Measurements from ENCODE around the gene LRBA. TPM values are rescaled to one million over a fixed set of nuclear protein-coding genes. Genes with fewer than 3 reads are reported as not detected.
"Not testable (repeated sequence)": the region's sequence is repeated elsewhere in the genome, so short reads cannot be mapped to it uniquely, and the experiment has no call there.

Gene LRBA
- total and polyA plus RNA-seq, 2 donors (not counting 1 experiment from before 2014, with no cell fraction given), result 16.4 to 36.7 TPM

DNA sequence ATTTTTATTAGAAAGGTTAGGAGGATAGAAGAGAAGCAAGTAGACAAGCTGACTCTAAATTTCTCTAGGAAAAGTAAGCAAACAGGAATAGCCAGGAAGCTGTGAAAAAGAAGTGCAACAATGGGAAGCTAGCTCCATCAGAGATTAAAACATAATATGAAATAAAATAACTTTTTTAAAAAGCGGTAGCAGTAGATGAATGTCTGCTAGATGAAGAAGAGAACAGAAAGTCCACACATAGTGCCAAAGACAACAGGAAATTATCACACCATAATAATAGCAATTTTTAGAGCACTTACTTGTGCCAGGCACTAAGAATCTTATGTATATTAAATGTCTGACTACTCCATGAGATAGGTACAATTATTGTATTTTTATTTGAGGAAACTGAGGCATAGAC is 53.5 kb downstream of the LRBA start:
- Histone ChIP-seq H3K4me3 (replicated peaks in 1 of 4; ENCODE audit: control extremely low read depth in 1 of 4, insufficient read depth in 1 of 4, low read depth in 3 of 4, low read length in 4 of 4) (no peak overlapping the region), H3K79me2 (ENCODE audit: control insufficient read depth, insufficient read depth, low read length) (no peaks in the 10 kb centered on the region), H3K9me3 (ENCODE audit: control insufficient read depth, insufficient read depth, low read depth, low read length) (no peaks in the 10 kb centered on the region), H4K20me1 (ENCODE audit: control insufficient read depth, extremely low read depth, insufficient read depth, low read length) (no peaks in the 10 kb centered on the region), H3K27ac (ENCODE audit: insufficient read depth, low read length) (no peak overlapping the region), H3K4me2 (ENCODE audit: extremely low read depth, insufficient read depth, low read length) (no peak overlapping the region), H3K4me1 (ENCODE audit: control insufficient read depth, extremely low read depth, insufficient read depth, low read length) (no peaks in the 10 kb centered on the region), H3K9ac (ENCODE audit: insufficient read depth, low read length) (no peak overlapping the region), H3K36me3 (ENCODE audit: control insufficient read depth, insufficient read depth, low read length) (no peaks in the 10 kb centered on the region), H2AFZ (ENCODE audit: low read length) (no peak overlapping the region), H3K27me3 (ENCODE audit: control insufficient read depth, insufficient read depth, low read length) (no peaks in the 10 kb centered on the region)
- DNase-seq (ENCODE audit: low read depth in 2 of 2), result no peak
- no peak for TF ChIP-seq EZH2 (IDR thresholded peaks at IDR 0.05; ENCODE audit: low read length, missing control alignments)
- TF ChIP-seq, protein P1, sequence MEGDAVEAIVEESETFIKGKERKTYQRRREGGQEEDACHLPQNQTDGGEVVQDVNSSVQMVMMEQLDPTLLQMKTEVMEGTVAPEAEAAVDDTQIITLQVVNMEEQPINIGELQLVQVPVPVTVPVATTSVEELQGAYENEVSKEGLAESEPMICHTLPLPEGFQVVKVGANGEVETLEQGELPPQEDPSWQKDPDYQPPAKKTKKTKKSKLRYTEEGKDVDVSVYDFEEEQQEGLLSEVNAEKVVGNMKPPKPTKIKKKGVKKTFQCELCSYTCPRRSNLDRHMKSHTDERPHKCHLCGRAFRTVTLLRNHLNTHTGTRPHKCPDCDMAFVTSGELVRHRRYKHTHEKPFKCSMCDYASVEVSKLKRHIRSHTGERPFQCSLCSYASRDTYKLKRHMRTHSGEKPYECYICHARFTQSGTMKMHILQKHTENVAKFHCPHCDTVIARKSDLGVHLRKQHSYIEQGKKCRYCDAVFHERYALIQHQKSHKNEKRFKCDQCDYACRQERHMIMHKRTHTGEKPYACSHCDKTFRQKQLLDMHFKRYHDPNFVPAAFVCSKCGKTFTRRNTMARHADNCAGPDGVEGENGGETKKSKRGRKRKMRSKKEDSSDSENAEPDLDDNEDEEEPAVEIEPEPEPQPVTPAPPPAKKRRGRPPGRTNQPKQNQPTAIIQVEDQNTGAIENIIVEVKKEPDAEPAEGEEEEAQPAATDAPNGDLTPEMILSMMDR (conservative IDR thresholded peaks at IDR 0.05 in 1 of 2, IDR thresholded peaks at IDR 0.05 in 1 of 2; ENCODE audit: low read depth in 1 of 2, low read length in 2 of 2), result no peak

DNA sequence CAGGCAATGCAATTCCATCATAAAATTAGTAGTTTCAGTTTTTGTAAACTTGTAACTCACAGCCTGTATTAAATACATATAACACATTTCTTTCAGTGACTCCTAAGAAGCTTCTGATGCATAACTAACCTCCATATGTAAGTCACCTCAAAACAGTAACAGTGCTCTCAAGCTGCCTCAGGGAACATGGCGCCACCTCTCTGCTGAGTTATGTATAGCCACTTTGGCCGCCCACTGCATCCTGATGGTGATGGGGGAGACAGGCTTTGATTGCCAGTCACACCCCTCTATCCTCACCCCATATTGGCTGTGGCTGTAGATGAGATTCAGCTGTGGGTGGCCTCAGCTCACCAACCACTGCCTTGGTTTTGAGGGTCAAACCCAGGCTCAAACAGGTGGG is 54.3 kb downstream of the LRBA start:
- no peak overlapping the region for H3K4me2 ChIP-seq (ENCODE audit: extremely low read depth, insufficient read depth, low read length)
- H3K27me3 ChIP-seq (ENCODE audit: control insufficient read depth, insufficient read depth, low read length), result no peaks in the 10 kb centered on the region
- H3K4me3 ChIP-seq (replicated peaks in 1 of 4; ENCODE audit: control extremely low read depth in 1 of 4, insufficient read depth in 1 of 4, low read depth in 3 of 4, low read length in 4 of 4), result no peak overlapping the region
- no peaks in the 10 kb centered on the region for H3K36me3 ChIP-seq (ENCODE audit: control insufficient read depth, insufficient read depth, low read length)
- H4K20me1 ChIP-seq (ENCODE audit: control insufficient read depth, extremely low read depth, insufficient read depth, low read length), result no peaks in the 10 kb centered on the region
- H3K9ac ChIP-seq (ENCODE audit: insufficient read depth, low read length), result no peak overlapping the region
- no peaks in the 10 kb centered on the region for H3K4me1 ChIP-seq (ENCODE audit: control insufficient read depth, extremely low read depth, insufficient read depth, low read length)
- H3K79me2 ChIP-seq (ENCODE audit: control insufficient read depth, insufficient read depth, low read length), result no peaks in the 10 kb centered on the region
- H2AFZ ChIP-seq (ENCODE audit: low read length), result no peak overlapping the region
- peak in 1 of 2 donors; percentile 31 for DNase-seq (ENCODE audit: low read depth in 2 of 2)
- no peaks in the 10 kb centered on the region for H3K9me3 ChIP-seq (ENCODE audit: control insufficient read depth, insufficient read depth, low read depth, low read length)
- no peak overlapping the region for H3K27ac ChIP-seq (ENCODE audit: insufficient read depth, low read length)
- no peak for TF ChIP-seq EZH2 (IDR thresholded peaks at IDR 0.05; ENCODE audit: low read length, missing control alignments)
- TF ChIP-seq, protein P1 (conservative IDR thresholded peaks at IDR 0.05 in 1 of 2, IDR thresholded peaks at IDR 0.05 in 1 of 2; ENCODE audit: low read depth in 1 of 2, low read length in 2 of 2), result peak; percentile 36 to 73

DNA sequence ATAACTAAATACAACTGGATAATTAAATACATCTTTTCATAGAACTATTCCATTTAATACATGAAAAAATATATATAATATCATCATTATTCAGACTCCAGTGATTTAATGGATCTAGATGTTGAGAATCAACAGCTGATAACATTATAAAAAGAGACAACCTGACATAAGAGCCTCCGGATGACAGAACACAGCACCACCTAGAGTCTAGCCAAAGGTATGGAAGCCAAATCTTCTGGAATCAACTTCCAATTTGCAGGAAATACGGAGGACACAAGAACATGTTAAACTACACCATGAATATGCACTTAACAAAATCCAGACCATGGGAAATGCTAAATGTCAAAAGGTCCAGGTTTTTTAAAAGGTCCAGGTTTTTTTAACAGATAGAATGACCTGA is 55.0 kb downstream of the LRBA start:
- H3K4me1 ChIP-seq (ENCODE audit: control insufficient read depth, extremely low read depth, insufficient read depth, low read length), result no peaks in the 10 kb centered on the region
- no peaks in the 10 kb centered on the region for H4K20me1 ChIP-seq (ENCODE audit: control insufficient read depth, extremely low read depth, insufficient read depth, low read length)
- no peak overlapping the region for H3K27ac ChIP-seq (ENCODE audit: insufficient read depth, low read length)
- no peaks in the 10 kb centered on the region for H3K79me2 ChIP-seq (ENCODE audit: control insufficient read depth, insufficient read depth, low read length)
- no peak overlapping the region for H2AFZ ChIP-seq (ENCODE audit: low read length)
- H3K4me2 ChIP-seq (ENCODE audit: extremely low read depth, insufficient read depth, low read length), result no peak overlapping the region
- H3K27me3 ChIP-seq (ENCODE audit: control insufficient read depth, insufficient read depth, low read length), result no peaks in the 10 kb centered on the region
- no peaks in the 10 kb centered on the region for H3K9me3 ChIP-seq (ENCODE audit: control insufficient read depth, insufficient read depth, low read depth, low read length)
- no peak overlapping the region for H3K9ac ChIP-seq (ENCODE audit: insufficient read depth, low read length)
- H3K4me3 ChIP-seq (replicated peaks in 1 of 4; ENCODE audit: control extremely low read depth in 1 of 4, insufficient read depth in 1 of 4, low read depth in 3 of 4, low read length in 4 of 4), result no peak overlapping the region
- DNase-seq (ENCODE audit: low read depth in 2 of 2), result peak; percentile 38 to 52
- no peaks in the 10 kb centered on the region for H3K36me3 ChIP-seq (ENCODE audit: control insufficient read depth, insufficient read depth, low read length)
- TF ChIP-seq EZH2 (IDR thresholded peaks at IDR 0.05; ENCODE audit: low read length, missing control alignments), result no peak
- TF ChIP-seq, protein P1 (conservative IDR thresholded peaks at IDR 0.05 in 1 of 2, IDR thresholded peaks at IDR 0.05 in 1 of 2; ENCODE audit: low read depth in 1 of 2, low read length in 2 of 2), result peak; percentile 63 to 75

DNA sequence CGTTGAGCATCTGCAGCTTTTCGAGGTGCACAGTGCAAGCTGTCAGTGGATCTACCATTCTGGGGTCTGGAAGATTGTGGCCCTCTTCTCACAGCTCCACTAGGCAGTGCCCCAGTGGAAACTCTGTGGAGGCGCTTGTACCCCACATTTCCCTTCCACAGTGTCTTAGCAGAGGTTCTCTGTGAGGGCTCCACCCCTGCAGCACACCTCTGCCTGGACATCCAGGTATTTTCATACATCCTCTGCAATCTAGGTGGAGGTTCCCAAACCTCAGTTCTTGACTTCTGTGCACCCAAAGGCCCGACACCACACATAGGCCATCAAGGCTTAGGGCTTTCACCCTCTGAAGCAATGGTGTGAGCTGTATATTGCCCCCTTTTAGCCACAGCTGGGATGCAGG is 57.1 kb downstream of the LRBA start:
- DNase-seq (ENCODE audit: low read depth in 2 of 2); H3K27me3 ChIP-seq (ENCODE audit: control insufficient read depth, insufficient read depth, low read length); H3K9ac ChIP-seq (ENCODE audit: insufficient read depth, low read length); H3K4me3 ChIP-seq (replicated peaks in 1 of 4; ENCODE audit: control extremely low read depth in 1 of 4, insufficient read depth in 1 of 4, low read depth in 3 of 4, low read length in 4 of 4); H3K36me3 ChIP-seq (ENCODE audit: control insufficient read depth, insufficient read depth, low read length); H3K27ac ChIP-seq (ENCODE audit: insufficient read depth, low read length); H3K9me3 ChIP-seq (ENCODE audit: control insufficient read depth, insufficient read depth, low read depth, low read length); H2AFZ ChIP-seq (ENCODE audit: low read length); H3K4me1 ChIP-seq (ENCODE audit: control insufficient read depth, extremely low read depth, insufficient read depth, low read length); H3K4me2 ChIP-seq (ENCODE audit: extremely low read depth, insufficient read depth, low read length); H3K79me2 ChIP-seq (ENCODE audit: control insufficient read depth, insufficient read depth, low read length); H4K20me1 ChIP-seq (ENCODE audit: control insufficient read depth, extremely low read depth, insufficient read depth, low read length): not testable (repeated sequence)

DNA sequence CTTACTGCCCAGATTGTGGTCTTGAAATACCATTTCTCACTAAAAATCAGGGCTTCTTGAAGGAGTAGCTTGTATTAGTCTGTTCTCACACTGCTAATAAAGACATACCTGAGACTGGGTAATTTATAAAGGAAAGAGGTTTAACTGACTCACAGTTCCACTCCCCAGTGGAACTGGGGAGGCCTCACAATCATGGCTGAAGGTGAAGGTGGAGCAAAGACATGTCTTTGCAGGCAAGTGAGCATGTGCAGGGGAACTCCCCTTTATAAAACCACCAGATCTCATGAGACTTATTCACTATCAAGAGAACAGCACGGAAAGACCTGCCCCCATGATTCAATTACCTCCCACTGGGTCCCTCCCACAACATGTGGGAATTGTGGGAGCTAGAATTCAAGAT is 58.0 kb downstream of the LRBA start:
- not testable (repeated sequence) for H3K4me1 ChIP-seq (ENCODE audit: control insufficient read depth, extremely low read depth, insufficient read depth, low read length); H3K9me3 ChIP-seq (ENCODE audit: control insufficient read depth, insufficient read depth, low read depth, low read length); H3K27me3 ChIP-seq (ENCODE audit: control insufficient read depth, insufficient read depth, low read length); H2AFZ ChIP-seq (ENCODE audit: low read length); H3K27ac ChIP-seq (ENCODE audit: insufficient read depth, low read length); H3K36me3 ChIP-seq (ENCODE audit: control insufficient read depth, insufficient read depth, low read length); H3K4me3 ChIP-seq (replicated peaks in 1 of 4; ENCODE audit: control extremely low read depth in 1 of 4, insufficient read depth in 1 of 4, low read depth in 3 of 4, low read length in 4 of 4); H4K20me1 ChIP-seq (ENCODE audit: control insufficient read depth, extremely low read depth, insufficient read depth, low read length); DNase-seq (ENCODE audit: low read depth in 2 of 2); H3K79me2 ChIP-seq (ENCODE audit: control insufficient read depth, insufficient read depth, low read length); H3K9ac ChIP-seq (ENCODE audit: insufficient read depth, low read length); H3K4me2 ChIP-seq (ENCODE audit: extremely low read depth, insufficient read depth, low read length)

All from fibroblast of lung (primary cell).